Activated gamma-delta T cell treated with anti-CD3 and anti-CD28 coated beads, Interleukin-2, amount 50 U/mL, for 16 hours (primary cell): ENCODE results near the gene ADGRL3.
"Not testable (repeated sequence)": the region's sequence is repeated elsewhere in the genome, so short reads cannot be mapped to it uniquely, and the experiment has no call there.

Experiments
- DNase-seq: peaks from one replicate; pipeline ENCODE4 v3.0.0-alpha.2; 2020; ENCODE audit warnings: low read depth

Gene ADGRL3

DNA sequence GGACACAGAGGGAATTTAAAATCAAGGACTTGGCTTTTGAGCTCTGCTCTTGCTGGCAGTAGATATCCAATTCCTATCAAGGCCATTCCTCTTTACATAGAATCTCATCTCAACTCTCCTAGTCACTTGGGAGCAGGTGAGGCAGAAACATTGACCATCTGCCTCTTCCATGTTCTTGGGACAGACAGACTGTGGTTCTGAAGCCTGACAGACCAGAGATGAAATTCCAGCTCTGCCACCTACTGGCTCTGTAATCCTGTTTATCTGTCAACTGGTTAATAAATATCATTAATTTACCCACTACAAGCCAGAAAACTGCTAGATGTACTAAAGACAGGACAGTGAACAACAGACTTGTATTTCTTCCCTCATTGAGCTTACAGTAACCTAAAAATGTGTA lies 300.8 kb downstream of the ADGRL3 start:
- DNase-seq = no peak

DNA sequence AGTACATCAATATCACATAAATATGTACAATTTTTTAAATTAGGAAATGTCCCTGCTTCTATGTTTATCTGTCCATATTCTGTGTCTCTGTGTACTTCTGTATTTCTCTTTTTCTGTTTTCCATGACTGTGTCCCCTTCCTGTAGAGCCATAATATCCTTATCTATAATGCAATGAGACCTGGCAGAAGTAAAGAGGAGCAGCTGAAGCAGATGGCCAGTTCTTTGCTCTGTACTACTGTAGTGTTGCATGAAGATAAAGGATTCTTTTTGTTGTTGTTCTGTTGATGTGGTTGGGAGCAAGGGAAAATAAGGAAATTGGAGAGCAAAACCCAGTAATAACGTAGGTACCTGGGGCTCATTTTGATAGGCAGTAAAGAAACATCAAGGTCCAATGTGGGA lies 301.7 kb downstream of the ADGRL3 start:
- DNase-seq = no peak

DNA sequence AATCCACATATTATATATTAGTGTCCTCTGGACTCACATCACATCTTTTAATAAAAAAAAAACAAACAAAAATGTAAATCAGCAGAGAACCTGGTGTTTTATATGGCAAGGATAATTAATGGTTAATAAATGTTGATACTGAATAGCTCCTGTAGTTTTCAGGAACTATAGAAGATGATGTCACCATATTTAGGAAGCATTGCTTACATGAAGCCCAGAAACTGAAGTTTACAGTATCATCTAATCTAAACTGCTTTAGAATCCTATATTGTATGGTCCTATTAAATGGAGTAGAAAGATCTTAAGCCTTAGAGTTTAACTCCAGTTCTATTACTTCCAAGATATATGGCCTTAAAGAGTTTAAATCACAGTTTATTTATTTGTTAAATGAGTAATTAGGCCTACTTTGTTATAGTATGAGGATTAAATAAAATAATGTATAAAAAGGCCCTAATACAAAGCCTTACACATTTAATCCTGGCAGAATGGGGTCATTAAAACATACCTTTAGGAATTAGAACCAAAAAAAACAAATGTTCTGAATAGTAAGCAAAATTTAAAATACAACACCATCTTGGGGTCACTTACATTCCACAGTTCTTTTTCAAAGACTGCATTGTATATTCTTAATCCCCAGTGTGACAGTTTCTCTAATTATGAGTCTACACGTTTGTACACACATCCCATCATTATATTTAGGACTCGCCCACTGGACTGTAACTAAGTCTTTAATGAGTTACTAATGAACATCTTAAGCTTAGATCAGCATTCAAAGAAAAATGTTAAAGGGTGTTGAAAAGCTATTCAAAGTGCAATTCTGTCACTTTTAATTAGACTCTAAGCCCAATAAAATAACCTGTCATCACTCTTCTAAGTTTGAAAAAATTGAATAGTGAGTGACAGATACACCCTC lies 305.9 kb downstream of the ADGRL3 start:
- DNase-seq = no peak

DNA sequence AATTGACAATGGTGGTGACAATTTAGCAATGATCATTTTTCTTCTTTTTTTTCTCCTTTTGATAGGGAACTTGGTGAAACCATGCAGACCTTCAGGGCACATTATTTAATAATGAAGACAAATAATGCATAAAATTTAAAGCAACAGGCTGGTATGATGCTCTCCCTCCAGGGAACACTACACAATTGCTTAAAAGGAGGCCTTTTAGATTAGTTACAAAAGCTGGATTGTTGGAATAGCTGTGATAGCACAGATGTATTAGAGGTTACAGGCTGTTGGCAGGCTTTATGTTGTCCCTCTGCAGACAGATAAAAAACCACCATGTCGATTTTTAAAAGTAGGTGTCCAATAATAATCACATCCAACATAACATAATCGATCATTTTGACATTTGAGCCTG lies 307.0 kb downstream of the ADGRL3 start:
- DNase-seq = no peak

DNA sequence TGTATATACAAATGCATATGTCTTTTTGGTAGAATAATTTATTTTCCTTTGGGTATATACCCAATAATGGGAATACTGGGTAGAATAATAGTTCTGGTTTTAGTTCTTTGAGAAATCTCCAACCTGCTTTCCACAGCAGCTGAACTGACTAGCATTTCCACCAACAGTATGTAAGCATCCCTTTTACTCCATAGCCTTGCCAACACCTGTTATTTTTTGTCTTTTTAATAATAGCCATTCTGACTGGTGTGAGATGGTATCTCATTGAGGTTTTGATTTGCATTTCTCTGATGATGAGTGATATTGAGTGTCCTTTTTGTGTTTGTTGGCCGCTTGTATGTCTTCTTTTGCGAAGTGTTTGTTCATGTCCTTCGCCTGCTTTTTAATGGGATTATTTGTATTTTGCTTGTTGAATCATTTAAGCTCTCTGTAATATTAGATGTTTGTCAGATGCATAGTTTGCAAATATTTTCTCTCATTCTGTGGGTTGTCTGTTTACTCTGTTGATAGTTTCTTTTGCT lies 309.7 kb downstream of the ADGRL3 start:
- not testable (repeated sequence) for DNase-seq

DNA sequence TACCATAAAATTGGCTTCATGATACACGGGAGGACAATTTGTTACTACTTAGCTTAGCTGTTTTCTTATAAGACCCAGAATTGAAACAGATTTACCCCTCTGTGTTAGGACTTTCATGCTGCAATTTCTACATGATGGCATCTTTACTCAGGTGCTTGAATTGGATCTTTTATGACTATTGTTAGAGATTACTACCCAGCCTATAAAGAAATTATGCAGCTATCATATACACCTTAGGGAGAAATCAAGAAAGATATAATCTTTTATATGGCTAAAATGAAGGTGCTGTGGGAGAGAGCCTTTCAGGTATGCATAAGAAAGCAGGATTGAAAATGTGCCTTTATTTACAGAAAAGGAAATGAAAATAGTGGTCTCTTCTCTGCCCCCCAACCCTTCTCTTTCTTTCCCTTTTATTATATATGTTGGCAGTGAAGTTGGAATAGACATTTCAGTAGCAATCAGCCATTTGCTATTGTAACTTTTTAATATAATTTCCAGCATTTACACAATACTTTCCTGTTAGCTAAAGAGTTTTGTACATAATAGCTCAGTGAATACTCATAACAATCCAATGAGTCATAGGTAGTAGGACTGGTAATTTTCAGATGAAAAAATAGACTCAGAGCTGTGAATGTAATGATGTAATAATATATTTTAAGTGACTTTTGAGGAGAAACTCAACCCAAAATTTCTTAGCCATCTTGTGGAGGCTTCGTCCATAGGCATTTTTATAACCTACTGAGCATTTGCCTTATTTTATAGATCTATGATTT lies 311.8 kb downstream of the ADGRL3 start:
- no peak for DNase-seq

DNA sequence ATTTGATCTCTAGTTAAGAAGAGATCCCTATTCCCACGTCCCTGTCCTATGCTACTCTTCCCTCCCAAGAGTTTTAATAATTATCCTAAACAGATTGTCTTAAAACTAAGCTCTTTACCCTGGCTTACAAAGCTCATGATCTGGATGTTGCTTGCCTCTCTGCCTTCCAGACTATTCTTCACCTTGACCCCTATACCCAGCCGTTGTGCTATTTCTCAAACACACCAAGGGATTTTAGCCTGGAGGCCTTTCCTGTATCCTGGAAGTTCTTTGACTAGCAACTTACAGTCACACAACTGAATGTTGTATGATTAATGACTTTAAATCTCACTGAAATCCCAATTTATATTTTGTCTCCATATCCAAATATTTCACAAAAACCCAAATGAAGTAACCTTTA lies 314.9 kb downstream of the ADGRL3 start:
- no peak for DNase-seq

DNA sequence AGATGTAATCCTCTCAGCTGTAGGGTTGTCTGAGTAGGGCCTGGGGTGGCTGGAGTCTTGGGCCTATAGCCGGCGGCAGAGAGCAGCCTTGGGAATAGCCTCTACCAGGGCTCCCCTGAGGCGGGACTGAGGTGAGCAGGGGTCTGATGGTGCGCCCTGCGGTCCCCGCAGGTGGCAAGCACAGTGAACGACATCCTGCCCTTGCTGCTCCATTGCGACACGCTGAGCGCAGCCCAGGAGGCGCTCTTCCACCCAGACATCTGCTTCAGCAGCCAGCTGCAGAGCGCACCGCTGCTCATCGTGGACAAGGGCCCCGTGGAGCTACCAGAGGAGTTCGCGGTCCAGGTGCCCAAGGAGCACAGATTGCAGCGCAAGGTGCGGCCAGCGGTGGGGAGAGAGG lies 317.0 kb downstream of the ADGRL3 start:
- no peak for DNase-seq

DNA sequence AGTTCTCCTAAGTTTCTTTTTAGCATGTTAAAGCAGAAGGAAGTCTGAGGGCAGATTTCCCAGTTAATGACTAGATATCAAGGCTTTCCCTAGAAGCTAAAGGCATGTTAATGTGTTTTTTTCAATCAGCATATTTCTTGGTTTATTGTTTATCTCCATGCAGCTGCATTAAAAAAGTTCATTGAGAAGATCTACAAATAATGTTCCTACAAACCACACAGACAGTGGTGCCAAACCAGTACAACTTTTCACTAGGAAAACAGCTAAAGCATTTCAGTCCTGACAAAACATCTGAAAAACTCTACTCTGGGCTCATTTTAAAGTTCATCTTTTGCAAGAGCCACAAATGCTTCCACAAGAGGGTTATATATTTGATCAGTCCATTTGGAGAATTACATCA lies 320.0 kb downstream of the ADGRL3 start:
- DNase-seq = no peak

DNA sequence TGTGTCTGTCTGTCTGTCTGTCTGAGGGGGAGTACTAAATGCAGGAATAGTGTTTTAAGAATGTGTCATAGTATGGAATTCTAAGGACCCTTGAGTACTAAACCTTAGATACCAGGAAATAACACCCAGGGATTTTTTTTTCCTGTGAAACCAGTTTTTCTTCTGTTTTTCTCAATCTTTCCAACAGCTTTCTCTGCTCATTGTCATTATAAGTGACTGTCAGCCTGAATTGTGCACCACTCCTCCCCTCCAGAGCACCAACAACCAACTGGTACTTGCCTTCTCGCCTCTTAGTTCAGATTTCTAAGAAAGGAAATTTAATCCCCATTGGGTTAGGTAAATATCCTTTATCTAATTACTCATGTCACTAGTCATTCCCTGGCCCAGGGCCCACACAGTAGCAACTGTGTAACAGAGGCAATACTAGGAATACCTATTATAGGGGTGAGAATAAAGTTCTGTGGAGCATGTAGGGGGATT lies 320.6 kb downstream of the ADGRL3 start:
- no peak for DNase-seq

DNA sequence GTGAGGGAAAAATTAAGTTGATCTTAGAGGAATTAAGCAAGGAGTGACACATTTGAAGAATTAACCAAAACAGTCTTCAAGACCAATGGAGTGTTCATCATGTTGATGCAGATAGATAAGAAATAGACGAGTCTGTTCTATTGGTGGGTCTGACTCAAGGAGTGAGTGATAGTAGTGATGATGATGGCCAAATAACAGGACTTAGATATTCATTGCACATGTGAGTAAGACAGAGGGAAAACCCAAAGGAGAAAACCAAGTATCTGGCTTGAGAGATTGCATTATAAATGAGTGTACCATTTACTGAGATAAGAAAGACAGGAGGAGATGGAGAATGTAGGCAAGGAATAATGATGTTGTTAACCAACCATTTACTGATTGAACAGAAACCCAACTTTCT lies 321.3 kb downstream of the ADGRL3 start:
- DNase-seq = no peak

DNA sequence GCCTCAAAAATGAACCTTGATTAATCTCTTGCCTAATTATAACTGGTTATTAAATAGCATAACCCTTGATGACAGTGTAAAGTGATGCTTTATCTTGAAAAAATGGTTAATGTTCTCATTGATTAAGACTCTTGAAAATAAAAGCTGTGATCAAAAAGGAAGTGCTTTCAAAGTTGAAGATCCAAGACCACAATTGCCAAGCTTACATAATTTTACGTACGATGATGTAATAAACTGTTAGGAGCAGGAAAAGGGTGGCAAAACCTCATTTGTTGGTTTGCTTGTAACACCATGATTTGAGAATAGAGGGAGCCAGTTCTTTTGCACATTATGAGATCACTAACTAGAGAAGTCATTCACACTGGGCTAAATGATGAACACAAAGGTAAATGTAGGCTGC lies 322.2 kb downstream of the ADGRL3 start:
- DNase-seq = no peak

DNA sequence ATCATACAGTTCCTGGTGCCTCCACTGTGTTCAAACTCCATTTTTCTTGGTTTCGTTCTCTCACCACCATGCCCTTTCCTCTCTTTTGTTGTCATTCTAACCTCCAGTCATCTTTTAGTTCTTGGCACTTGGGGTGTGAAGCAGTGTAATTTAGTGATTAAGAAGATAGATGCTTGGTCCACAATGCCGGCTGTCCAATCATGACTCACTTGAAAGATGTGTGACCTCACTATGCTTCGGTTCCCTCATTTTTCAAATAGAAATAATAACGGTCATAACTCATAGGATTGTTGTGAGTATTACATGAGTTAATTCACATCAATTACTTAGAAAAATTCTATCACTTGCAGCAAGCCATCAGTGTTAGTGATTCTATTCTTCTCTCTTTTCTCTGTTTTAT lies 327.8 kb downstream of the ADGRL3 start:
- no peak for DNase-seq

DNA sequence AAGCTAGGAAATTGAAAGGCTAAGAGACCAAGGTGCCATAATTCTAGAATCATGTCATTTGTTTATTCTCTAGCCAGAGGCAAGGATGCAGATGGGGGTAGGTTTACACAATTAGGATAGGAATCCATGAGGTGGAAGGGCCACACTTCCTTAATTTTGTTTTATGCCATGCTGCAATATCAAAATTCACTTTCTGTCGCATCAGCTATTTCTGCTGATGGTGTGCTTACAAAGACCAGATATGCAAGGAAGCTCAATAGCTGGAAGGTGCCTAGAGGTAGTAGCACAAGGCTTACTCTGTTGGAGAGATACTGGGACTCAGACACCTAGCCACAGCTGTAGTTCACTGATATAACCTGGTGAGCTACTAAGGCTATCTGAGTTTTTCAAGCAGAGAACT lies 328.5 kb downstream of the ADGRL3 start:
- no peak for DNase-seq

DNA sequence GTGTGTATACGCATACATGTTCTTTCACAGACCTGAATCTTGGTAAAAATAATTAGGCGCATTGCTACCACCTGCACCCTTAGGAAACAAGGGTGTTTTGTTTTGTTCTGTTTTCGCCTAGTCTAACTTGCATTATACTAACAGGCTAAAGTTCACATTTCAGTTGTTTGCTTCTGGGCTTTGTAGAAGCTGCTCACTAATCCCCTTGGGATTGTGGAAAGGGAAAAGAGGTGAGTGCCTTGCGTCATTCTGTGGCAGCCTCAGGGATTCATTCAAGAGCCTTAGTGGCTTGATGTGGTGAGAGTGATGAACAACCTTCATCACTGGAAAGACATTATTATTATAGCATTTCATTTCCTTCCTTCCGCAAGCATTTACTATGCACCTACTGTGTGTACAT lies 331.1 kb downstream of the ADGRL3 start:
- no peak for DNase-seq

DNA sequence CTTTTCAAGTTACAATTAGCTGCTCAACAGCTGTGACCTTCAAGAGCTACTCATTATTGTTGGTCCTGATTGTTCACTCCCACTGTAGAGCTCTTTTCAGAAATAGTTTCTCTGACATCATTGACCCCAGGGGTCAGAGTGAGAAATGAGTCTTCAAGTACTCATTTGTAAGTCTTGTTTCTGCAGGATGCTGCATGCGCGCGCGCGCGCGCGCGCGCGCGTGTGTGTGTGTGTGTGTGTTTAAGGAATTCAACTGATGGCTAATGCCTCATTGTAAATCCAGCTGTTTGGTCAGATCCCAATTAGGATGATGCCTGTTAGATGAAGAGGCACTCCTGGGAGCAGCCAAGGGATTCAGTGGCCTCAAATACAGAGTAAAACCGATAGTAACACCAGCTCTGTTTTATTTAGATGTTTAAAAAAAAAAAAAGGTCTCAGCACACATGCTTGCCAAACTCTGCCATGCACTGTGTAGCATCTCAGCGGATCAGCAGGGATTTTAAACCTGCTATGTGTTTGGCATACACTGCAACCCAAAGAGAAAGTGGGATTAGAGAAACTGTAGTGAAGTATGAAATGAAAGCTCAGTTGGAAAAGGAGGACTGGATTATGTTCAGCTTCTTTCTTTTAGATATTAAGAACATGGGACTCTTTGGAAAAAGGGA lies 332.3 kb downstream of the ADGRL3 start:
- no peak for DNase-seq

DNA sequence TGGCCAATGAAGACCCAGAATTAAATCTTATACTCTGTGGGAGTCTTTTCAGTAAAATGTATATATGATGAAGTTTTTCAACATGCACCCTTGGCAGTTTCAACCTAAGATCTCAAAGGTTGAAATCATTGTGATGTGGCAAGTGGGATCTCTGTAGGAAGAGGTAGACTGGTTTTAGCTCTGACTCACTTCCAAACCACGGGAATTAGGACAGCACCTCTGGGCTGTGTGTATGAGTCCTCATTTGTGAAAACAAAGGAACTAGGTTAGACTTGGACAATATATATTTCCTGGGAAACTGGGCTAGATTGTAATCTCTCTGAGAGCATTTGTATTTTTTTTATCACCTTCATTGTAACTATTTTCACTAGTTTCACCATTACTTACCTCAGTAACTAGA lies 333.0 kb downstream of the ADGRL3 start:
- no peak for DNase-seq

DNA sequence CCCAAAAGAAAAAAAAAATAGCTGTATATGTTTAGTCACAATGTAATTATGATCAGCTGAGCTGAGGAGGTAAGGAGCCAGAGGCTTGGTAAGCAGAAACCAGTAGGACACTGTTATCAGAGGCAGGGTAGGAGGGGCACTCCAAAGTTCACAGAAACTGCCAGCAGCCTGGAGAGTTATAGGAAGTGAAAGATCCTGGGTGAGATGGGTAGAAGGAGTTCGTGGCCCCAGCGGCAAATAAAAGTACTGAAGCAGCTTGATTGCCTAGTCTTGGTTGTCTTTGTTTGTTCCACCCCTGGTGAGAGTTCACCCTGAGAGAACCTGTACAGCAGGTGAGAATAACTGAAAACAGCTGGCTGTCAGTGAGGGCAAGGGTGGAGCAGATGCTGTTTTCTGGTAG lies 340.8 kb downstream of the ADGRL3 start:
- DNase-seq = no peak

DNA sequence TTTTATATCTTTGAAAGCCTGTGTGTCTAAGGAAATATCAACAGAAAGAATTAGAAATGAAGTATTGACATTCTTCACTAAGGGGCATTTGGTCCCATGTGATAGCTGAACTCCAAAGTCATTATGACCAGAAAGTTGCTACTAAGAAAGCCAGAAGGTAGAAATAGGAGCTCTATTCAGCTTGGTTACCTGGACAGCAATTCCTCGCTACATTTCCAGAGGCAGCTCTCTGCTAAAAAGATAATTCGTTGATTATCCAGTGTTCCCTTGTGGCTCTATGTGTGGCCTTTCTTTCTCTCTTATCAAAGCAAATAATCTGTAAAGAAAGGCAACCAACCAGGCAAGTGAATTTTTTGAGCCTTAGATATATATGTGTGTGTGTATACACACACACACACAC lies 341.3 kb downstream of the ADGRL3 start:
- DNase-seq = no peak

DNA sequence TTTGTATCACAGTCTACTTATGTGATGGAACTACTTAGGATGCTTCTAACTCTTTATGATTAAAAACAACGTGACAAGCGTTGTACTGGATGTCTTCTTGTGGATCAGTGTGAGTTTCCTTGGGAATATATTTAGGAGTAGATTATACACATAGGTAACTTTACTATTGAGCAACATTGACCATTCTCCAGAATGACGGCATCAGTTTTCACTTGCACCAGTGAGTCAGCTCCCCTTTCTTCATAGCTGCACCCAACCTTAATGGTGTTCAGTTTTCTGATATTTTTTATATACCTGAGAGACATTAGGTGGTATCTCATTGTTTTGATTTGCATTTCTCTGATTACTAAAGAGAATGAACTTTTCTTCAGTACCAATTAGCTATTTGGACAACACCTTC lies 343.9 kb downstream of the ADGRL3 start:
- no peak for DNase-seq

DNA sequence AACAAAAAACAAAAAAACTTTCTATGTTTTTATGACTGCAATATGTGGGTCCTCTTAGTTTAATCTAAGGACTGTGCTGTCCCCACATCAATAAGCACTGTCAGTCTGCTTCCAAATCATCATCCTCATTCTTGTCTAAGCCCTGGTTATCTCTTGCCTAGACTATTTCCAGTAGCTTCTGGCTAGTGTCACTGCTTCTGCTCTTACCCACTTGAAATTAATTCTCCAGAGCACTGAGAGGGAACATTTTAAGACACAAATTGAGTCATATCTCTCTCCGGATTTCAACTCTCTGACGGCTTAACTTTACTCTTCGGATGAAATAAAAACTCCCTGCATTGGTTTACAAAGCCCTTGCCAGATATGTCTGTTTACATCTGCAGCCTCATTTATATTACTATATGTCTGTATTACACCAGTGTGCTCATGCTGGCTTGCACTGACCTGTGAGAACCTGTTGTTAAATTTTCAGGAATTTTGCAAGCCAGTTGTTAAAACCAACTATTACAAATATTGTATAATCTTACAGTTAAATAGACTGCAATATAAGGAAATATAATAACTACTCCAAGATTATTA lies 345.9 kb downstream of the ADGRL3 start:
- no peak for DNase-seq

DNA sequence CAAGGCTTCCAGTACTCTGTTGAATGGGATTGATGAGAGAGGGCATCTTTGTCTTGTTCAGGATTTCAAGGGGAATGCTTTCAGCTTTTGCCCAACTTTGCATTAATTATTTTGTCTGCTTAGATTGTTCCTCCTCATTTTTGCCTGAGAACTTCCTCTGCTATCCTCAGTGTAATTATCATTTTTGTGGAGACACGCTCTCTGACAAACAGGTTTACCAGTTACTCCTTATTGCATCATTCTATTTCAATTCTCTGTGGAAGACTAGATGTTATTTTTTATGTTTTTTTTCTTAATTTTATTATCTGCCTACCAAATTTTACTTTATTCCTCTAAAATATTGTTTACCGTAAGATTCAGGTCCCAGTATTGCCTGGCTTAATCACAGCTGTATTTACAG lies 349.2 kb downstream of the ADGRL3 start:
- no peak for DNase-seq
